Pulmonary artery endothelial cell (primary cell): ENCODE measurements around the gene IL13. TPM values are rescaled to one million over a fixed set of nuclear protein-coding genes. Genes with fewer than 3 reads are reported as not detected.

Source experiments
- DNase-seq: peaks from one replicate; pipeline ENCODE4 v3.0.0-alpha.2; 2011; ENCODE audit warnings: low read depth, low spot score
- total RNA-seq: library from RNA; depleted of rRNA; stranded (reverse); fragments of >200 nt; gene quantifications from 2 replicates; pipeline ENCODE4 v1.2.3, GENCODE V29; 2014

Gene IL13
- total RNA-seq, 1 donor from 2014 or later: not detected

DNA sequence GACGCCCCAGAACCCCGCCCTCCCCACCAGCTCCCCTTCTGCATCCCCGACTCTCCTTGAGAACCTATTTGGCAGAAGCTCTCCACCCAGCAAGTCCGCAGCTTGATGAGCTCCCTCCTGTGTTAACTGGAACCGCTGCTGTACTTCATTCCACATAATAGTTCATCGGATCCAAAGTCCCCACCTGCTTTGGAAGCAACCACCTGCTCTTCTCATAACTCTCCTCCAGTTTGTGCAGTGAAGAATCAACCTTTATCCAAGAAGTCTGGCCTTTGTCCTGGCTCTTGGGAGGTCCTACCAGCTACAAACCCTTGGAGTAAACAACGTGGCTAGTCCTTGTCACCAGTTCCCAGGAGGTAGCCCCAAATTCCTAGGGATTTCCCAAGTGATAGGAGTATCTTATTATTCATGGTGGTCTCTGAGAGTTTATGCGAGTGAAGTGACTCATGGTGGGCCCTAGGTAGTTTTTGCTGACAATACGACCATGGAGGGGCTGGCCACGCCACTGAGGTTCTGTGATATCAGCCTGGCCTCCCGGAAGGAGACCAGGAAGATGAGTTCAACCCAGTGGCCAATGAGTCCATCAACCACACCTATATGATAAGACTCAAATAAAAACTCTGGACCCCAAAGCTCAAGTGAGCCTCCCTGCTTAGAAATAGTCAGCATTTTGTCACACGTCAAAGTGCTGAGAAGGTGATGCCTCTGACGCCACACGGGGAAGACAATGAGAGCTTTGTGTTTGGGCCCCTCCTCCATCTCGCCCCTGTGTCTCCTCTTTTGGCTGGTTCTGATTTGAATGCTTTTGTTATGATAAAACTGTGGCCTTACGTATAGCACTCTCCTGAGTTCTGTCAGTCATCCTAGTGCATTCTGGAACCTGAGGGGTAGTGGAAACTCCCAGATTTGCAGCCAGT is 12.3 kb downstream of the IL13 start:
- DNase-seq: no peak

DNA sequence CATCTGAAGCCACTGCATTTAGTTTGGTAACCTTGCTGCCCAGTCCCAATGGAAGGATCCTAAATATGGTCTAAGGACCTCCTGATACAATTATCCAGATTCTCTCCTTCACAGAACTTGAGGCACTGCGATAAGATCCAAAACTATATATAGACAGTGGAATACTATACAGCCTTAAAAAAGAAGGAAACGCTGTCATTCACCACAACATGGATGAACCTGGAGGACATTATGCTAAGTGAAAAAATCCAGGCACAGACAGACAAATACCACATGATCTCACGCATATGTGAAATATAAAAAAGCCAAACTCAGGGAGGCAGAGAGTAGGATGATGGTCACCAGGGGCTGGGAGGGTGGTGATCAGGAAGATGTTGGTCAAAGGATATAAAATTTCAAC is 13.0 kb downstream of the IL13 start:
- no peak for DNase-seq

DNA sequence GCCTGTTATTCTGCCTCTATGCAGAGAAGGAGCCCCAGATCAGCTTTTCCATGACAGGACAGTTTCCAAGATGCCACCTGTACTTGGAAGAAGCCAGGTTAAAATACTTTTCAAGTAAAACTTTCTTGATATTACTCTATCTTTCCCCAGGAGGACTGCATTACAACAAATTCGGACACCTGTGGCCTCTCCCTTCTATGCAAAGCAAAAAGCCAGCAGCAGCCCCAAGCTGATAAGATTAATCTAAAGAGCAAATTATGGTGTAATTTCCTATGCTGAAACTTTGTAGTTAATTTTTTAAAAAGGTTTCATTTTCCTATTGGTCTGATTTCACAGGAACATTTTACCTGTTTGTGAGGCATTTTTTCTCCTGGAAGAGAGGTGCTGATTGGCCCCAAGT is 15.5 kb downstream of the IL13 start:
- no peak for DNase-seq

DNA sequence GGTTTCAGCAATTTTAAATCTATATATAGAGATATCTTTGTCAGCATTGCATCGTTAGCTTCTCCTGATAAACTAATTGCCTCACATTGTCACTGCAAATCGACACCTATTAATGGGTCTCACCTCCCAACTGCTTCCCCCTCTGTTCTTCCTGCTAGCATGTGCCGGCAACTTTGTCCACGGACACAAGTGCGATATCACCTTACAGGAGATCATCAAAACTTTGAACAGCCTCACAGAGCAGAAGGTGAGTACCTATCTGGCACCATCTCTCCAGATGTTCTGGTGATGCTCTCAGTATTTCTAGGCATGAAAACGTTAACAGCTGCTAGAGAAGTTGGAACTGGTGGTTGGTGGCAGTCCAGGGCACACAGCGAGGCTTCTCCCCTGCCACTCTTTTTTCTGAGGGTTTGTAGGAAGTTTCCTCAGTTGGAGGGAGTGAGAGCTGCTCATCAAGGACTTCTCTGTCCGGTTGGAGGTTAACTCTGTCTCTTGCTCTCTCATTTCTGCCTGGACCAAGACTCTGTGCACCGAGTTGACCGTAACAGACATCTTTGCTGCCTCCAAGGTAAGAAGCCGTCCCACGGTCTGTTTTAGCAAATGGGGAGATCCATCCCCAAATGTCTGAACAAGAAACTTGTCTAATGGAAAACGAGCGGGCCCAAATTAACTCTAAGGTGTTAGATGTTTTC is 16.1 kb downstream of the IL13 start, which contains the start of gene IL4:
TSS of gene IL4 (plus strand) at position 51 of the 692 bp plus-strand sequence. CDS start at position 113, 62 bp downstream.
- no peak for DNase-seq

DNA sequence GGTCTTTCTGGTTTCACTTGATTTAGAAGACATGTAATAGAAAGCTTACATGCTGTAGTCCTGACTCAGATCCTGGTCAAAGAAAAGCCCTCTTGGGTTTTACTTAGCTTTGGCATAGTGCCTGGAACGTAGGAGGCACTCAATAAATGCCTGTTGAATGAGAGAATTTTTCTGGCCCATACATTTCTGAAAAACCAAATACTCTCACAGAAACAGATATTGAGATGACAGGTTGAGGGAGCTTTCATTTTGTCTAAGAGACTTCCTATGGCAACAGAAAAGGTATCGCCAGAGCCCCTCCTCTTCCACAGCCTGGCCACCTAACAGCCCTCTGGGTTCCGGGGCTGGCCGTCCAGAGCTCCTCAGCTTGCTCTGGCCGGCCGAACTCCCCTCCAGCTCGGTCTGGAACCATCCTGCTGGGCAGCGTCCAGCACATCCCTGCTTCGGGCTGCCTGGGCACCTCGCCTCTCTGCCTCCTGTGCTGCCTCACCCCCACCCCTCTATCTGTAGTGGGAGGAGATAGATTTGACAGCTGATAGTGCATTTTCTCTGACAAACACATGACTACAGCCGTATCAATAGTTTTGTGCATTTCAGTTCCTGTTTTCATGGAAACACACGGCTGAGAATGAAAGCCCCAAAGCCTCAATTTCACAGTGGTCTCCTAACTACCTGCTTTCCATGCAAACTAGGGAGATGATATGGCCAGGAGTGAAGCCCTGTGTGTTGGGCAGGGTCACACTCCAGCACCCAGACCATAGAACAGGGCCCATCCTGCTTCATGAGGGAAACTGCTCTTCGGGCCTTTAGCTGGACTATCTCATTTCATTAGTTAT is 16.9 kb downstream of the IL13 start:
- peak; percentile 64 for DNase-seq

DNA sequence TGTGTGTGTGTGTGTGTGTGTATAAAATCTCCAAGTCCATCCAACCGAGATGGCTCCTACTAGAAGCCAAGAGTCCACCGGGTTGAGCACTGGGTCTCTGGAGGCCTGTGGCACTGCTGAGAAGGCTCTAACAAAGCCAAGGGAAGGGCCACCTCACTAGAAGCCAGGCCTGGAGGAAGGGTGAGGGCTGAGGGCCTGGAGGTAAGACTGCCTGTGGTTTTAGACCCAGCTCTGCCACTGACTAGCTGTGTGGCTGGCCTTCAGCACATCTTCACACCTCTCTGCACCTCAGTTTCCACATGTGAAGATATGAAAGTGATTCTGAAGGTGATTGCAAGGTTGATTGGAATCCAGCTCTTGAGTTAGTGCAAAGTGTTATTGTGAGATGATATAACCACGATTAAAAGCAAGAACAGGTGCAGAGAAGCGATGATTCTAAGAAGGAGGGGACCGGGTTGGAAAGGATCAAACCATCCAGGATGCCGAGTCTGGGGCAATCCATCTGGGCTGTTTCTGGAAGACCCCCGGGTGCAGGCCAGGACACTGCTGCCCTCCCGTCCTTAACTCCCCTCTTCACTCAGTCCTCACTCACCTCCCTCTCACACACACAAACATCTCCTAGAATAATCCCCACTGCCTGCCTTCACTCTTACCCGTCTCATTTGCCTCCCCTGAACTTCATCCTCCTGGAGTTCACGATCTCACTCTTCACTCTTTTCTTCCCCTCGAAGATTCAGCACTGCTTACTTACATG is 18.1 kb downstream of the IL13 start:
- no peak for DNase-seq

DNA sequence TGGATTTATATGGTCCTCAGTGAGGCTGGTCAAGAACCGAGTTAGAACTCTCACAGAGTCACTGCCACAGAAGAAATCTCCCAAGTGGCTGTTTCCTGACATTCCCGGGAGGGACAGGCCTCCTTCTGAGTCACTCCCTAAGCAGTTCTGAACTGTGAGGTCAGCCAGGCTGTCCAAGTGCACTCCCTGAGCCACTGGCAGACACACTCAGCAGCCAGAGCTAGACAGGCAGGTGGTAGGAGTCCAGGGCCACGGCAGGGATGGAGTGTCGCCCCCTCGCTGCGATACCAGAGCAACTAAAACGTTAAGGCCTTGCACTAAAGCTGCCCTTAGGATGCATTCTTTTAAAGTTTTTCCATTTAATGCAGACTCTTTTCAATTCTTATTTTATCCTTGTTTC is 19.2 kb downstream of the IL13 start:
- DNase-seq: peak; percentile 51

DNA sequence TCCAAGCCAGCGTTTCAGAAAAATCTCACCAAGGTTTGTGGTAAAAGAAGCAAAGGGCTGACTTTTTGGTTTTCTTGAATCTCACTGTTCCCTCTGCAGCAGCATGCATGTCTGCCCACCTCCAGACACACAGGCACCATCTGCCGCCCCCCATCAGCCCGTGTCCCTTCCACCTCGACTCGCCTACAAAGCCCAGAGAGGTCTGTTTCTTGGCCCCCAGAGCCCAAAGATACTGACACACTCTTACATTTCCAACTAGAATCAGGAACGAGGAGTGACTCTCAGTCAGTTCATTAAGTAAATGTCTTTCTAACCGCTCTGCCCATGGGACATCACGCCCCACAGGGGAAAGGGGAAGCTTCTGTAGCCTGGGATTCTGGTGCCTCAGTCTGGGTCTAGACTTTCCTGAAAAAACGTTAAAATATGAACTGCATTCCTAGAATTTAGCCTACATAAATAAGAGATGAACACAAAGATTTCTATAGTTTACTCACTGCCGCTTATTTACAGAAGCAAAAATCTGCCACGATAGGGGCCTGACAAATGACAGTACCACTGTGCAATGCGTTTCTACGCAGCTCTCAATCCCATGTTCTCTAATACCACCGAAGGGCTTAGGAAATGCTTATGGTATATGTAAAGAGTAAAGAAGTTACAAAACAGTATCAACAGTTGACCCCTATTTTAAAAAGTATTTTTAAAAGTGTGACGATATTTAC is 19.9 kb downstream of the IL13 start:
- DNase-seq: no peak

DNA sequence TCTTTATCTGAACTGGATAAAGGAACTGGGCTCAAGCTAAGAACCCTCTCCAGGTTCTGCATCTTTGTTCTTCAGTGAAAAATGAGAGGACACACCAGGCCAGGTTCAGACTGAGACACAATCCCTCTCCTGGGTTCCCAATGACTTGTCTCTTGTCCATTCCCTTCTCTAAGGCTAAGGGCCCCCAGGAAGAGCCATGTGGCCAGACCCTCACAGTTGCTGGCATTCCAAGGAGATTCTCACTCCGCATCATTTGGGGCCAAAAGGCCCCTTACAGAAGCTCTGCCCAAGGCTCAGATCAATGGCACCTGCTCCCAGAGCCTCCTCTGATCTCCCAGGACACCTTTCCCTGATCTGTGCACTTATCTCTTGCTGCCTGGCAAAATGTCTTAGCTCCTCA is 20.8 kb downstream of the IL13 start:
- DNase-seq: no peak

DNA sequence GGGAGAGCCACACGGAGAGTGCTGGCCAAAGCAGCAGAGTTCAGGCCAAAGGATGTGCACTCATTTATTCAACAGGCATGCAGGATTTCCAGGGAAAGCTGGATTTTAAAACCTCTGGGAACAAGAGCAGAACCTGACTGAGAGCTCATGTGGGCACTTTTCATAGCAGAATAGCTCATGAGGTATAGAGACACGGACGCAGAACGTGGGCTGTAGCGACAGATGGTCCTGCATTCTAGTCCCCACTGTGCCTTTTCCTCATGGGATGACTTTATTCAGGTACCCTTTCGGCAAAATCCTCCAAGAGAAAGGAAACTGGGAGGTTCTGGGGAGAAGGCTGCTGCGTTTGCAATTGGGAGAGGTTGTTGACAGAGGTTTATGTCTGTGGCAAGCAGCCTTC is 21.2 kb downstream of the IL13 start:
- DNase-seq: no peak

DNA sequence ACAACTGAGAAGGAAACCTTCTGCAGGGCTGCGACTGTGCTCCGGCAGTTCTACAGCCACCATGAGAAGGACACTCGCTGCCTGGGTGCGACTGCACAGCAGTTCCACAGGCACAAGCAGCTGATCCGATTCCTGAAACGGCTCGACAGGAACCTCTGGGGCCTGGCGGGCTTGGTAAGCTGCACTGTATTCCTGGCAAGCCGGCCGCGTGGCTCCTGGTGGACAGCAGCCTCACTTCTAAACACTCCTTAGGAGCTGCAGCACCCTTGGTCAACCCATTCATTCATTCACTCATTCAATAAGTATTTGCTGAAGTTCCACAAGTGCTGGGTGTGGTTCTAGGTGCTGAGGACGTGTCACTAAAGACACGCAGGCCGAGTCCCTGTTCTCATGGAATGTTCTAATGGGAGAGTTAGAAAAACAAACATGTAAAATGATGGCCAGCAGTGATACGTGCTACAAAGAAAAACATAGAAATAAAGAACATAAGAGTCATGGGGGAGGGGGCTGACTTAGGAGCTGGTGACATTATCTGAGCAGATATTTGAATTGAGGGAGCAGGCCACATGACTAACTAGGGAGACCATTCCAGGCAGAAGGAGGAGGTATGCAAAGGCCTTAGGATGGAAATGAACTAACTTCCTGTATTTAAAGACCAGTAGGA is 21.9 kb downstream of the IL13 start:
- no peak for DNase-seq

DNA sequence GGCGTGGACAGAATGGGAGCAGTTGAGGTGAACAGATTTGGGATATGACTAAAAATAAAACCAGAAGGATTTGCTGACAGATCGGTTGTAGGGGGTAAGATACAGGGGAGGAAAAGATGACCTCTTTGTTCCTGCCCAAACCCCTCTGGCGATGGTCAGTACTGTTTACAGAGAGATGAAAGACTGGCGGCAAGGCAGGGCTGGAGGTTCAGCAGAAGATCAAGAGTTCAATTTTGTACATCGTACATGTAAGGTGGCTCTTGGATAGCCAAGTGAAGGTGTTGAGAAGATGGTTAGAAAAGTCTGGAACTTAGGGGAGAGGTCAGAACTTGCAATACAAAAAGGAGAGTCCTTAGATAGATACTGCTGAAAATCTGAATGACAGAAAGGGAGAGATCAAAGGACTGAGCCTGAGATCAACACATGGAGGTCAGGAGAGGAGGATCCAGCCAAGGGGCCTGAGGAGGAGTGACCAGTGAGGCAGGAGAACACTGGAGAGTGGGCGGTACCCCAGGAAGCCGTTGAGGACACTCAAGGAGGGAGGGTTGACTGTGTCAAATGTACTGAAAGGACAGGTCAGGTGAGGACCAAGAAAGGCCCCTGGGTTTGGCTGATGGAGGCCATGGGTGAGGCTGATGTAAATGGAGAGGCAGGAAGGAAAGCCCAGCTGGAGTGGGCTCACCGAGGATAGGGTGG is 23.0 kb downstream of the IL13 start:
- DNase-seq: no peak

DNA sequence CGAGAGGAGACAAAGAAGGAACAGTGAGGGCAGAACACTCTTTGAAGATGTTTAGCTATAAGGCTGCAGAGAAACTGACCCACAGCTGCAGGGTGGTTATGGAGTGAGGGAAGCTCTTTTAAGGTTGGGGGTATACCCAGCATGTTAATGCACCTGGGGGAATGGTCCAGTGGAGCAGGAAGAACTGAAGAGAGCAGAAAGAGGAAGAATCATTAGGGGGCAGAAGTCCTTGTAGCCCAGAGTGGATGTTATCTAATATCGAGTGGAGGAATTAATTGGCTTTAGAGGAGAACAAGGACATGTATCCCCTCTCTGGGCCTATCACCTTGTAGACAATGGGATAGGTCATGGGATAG is 23.5 kb downstream of the IL13 start:
- DNase-seq: no peak

DNA sequence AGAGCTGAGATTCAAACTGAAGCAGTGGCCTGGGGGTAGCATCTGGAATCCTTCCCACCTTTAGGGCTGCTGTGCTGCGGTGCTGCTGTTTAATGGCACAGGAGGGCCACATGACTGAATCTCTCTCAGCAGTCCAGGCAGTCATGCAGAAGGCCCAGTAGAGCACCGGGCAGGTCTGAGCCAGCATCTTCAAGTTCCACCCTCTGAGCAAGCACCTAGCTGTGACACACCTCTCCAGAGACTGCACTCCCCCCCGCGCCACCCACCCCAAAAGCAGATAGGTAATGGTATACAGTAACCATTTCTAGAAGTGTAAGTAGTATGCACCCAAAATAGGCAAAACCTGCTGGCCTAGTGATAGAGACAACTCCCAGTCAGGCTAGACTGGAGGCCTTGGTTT is 24.0 kb downstream of the IL13 start:
- DNase-seq: no peak

DNA sequence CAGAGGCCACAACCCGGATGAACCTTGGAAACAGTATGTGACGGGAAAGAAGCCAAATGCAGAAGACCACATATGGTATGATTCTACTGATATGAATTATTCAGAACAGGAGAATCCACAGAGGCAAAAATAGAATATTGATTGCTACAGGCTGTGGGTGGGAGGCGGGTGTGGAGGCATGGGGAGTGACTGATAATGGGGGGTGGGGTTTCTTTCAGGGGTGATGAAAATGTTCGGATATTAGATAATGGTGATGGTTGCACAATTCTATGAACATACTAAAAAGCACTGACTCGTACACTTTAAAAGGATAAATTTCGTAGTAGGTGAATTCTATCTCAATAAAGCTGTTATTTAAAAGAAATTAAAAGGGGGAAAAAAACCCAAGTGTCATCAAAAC is 26.5 kb downstream of the IL13 start:
- DNase-seq: no peak

DNA sequence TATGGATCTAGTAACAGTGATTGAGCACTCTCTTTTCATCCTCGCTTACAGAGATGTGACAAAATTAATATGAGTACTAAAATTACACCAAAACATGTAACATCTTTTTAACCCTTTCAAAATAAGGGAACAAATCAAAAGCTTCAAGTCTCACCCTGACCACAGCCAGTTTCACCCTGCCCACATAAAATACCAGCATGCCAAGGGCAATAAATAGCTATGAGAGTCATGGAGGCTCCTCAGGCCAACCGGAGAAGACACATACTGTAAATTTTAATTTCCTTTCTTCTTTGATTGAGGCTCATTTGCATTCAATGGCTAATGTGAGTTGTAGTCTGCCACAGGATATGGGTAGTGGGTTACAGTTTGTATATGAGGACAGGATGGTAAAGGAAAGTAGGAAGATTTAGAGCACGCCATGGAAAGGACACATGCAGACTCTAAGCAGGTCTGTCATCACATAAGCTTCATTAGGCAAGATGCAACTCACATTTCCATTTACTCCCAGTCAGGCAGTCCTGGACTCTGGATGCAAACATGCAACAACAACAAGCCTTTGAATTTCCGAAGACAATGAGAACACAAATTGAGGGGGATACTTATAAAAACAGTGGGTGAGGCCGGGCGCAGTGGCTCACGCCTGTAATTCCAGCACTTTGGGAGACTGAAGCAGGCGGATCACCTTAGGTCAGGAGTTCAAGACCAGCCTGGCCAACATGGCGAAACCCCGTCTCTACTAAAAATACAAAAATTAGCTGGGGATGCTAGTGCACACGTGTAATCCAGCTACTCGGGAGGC is 27.1 kb downstream of the IL13 start:
- DNase-seq: no peak

DNA sequence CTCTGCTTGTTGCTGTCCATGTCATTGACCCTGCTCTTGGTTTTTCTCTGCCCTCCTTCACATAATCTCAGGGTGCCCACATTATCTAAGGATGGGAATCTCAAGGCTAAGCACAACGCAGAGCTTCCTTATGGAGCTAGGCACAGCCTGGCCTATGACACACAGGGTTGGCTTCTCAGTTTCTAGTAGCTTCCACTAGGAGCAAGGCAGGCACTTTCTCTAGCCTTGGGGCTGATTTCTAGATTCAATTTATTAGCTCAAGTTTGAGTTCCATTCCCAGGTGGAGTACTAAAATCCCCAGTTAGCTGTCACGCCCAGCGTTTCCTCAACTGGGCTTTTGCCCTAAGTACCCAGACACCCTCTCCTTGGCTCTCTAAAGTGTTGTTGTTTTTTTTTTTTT is 28.2 kb downstream of the IL13 start:
- DNase-seq: no peak

DNA sequence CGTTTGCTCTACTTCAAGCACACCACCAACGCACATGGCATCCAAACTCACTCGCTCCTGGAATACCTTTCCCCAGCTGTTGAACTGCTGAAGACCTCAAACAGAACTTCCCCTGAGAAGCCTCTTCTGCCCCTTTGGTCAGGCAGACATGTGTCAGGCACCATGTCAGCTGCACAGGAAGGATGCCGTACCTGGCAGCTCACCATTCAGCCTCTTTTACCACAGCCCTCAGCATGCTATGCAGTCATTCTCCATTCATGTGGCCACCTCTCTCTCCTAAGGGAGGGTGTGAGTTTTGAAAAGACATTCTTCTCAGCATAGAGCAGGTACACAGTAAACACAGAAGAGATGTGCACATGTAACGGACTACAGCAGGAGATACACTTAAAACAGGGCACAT is 30.0 kb downstream of the IL13 start:
- DNase-seq: no peak
